Mesodermal cell (in vitro differentiated cells): ENCODE results near the gene GBGT1.

Source experiments
- H3K27ac ChIP-seq: 2 replicates; pipeline ENCODE4 v1.7.0; 2013; ENCODE audit warnings: mild to moderate bottlenecking, low read depth, low read length, moderate library complexity; ENCODE audit not compliant: severe bottlenecking
- H3K36me3 ChIP-seq: 2 replicates; pipeline ENCODE4 v1.7.1; 2013; ENCODE audit warnings: mild to moderate bottlenecking, low read length, moderate library complexity; ENCODE audit not compliant: control insufficient read depth, insufficient read depth
- H3K4me1 ChIP-seq: one replicate; pipeline ENCODE4 v1.7.1; 2013; ENCODE audit warnings: mild to moderate bottlenecking, low read length; ENCODE audit not compliant: insufficient read depth, control insufficient read depth, poor library complexity, severe bottlenecking
- H3K4me3 ChIP-seq: 2 replicates; pipeline ENCODE4 v1.7.0; 2013; ENCODE audit warnings: low read length, control low read depth, mild to moderate bottlenecking; ENCODE audit not compliant: insufficient read depth, poor library complexity, severe bottlenecking; ENCODE audit errors: extremely low read depth
- H3K9me3 ChIP-seq: 2 replicates; pipeline ENCODE4 v1.7.1; 2013; ENCODE audit warnings: mild to moderate bottlenecking, low read length, moderate library complexity; ENCODE audit not compliant: control insufficient read depth
- WGBS, 2 experiments: methylation state at CpG; one replicate each; pipeline ENCODE4 v1.1.5; 2013; ENCODE audit warnings: missing lambda C conversion rate in 2 of 2; ENCODE audit not compliant: insufficient coverage in 2 of 2; 5-methylcytosine and 5-hydroxymethylcytosine counted together

GBGT1 gene

DNA sequence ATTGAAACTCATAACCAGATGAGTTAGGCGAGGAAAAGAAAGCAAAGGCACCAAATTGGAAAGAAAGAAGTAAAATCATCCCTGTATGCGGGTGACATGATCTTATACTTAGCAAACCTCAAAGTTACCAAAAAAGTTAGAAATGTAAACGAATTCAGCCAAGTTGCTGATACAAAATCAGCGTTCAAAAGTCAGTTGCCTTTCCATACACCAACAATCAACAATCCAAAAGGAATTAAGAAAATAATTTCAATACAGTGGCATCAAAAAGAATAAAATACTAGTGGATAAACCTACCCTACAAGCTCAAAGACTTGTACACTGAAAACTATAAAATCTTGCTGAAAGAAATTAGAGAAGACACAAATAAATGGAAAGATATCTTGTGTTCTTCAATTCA, 30.9 kb upstream of the GBGT1 start:
- Histone ChIP-seq H3K9me3 (peaks cover 7% of the 10 kb centered on the region), H3K27ac (no peak overlapping the region), H3K4me3 (no peak overlapping the region), H3K4me1 (no peaks in the 10 kb centered on the region), H3K36me3 (no peaks in the 10 kb centered on the region)
- WGBS, 2 experiments = 64% methylated on average over 2 of the region's 4 CpGs; no CpG with 5 or more reads in 1 of the 2 experiments

GRCh38 chr9:133191989-133192388, 28.3 kb upstream of the GBGT1 start:
- Histone ChIP-seq H3K4me3 (no peak overlapping the region), H3K27ac (no peak overlapping the region), H3K4me1 (no peaks in the 10 kb centered on the region), H3K9me3 (peaks cover 7% of the 10 kb centered on the region), H3K36me3 (no peaks in the 10 kb centered on the region)
- 60 to 66% methylated on average over 1 to 5 of the region's 7 CpGs for WGBS, 2 experiments

GRCh38 chr9:133189826-133190225, 26.1 kb upstream of the GBGT1 start:
- WGBS, 2 experiments = 86 to 92% methylated on average over 8 of the region's 8 CpGs
- Histone ChIP-seq H3K27ac (no peak overlapping the region), H3K9me3 (no peaks in the 10 kb centered on the region), H3K4me3 (no peak overlapping the region), H3K36me3 (no peaks in the 10 kb centered on the region), H3K4me1 (no peaks in the 10 kb centered on the region)

DNA sequence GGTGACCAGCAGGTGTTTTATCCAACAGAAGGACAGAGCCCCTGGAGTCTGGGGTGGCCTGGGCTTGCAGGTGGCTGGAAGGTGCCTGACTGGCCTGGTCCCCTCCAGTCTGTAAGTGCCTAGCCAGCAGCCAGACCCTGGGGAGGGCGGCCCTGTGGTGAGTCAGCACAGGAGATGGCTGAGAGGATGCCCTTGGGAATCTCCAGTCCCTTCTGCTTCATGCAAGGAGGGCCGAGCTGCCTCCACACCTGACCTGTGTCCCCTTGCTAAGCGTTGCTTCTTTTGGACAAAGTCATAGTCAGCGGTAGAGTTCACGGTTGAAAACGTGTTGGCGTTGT, 25.1 kb upstream of the GBGT1 start:
- Histone ChIP-seq H3K4me1 (no peaks in the 10 kb centered on the region), H3K9me3 (no peaks in the 10 kb centered on the region), H3K27ac (no peak overlapping the region), H3K4me3 (no peak overlapping the region), H3K36me3 (no peaks in the 10 kb centered on the region)
- WGBS, 2 experiments = 84 to 89% methylated on average over 7 of the region's 7 CpGs

DNA sequence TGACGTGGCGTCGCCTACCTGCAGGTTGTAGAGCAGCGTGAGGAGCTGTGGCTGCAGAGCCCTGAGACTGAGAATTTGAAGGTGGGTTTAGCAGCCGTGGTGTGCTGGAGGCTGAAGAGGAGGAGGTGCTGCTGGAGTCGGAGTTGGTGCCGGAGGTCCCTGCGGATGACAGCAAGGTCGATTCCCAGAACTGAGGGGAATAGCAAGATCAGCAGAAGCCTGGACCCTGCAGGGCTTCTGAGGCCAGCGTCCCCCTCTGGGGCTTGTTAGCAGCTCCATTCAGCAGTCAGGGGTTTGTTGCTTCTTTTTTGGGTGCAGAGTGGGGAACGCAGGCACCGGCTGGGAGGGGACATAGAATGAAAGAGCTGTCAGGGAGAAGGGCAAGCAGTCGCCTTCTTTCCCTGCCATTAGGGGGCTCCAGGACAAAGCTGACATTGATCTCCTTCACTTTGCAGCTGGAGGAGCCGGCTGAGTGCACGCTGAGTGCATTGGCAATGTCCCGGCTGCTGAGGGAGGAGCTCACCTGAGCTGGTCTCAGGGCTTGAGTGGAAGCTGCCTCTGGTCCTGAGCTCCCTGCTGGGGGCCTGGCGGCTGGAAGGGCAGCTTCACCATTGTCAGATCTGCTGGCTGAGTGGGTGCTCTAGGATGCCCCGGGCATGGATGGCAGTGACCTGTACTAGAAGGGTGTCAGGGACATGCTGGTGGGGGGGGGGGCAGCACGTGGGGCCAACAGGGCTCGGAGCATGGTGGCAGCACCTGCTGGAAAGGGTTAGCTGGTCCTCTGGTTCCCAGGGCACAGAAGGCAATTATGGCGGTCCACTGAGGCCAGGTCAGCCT, 24.5 kb upstream of the GBGT1 start:
- Histone ChIP-seq H3K36me3 (no peaks in the 10 kb centered on the region), H3K27ac (no peak overlapping the region), H3K9me3 (no peaks in the 10 kb centered on the region), H3K4me3 (no peak overlapping the region), H3K4me1 (no peaks in the 10 kb centered on the region)
- WGBS, 2 experiments = 51 to 57% methylated on average over 17 to 20 of the region's 21 CpGs

DNA sequence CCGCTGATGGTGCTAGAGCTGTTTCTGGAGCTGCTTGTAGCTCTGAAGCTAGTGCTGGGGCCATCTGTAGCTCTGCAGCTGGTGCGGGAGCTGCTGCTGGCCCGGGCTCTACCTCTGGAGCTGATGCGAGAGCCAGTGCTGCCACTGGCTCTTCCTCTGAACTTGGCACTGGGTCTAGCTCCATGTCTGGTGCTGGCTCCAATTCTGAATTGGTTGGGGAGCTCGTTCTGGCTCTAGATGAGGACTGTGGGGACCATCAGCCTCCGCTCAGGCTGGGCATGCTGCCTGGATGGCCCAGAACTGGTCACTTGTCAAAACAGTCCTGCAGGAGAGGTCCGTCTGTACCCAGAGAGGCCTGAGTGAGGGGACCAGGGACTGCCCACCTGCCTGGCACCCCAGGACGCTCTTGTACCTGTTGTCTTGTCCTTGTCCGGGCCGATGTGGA, 23.9 kb upstream of the GBGT1 start:
- no peak overlapping the region for H3K27ac ChIP-seq
- H3K4me3 ChIP-seq = no peak overlapping the region
- no peaks in the 10 kb centered on the region for H3K4me1 ChIP-seq
- no peaks in the 10 kb centered on the region for H3K36me3 ChIP-seq
- H3K9me3 ChIP-seq = no peaks in the 10 kb centered on the region
- WGBS, 2 experiments = 85 to 88% methylated on average over 10 of the region's 10 CpGs

GRCh38 chr9:133186736-133187135, 23.0 kb upstream of the GBGT1 start:
- no peaks in the 10 kb centered on the region for H3K4me1 ChIP-seq
- no peak overlapping the region for H3K27ac ChIP-seq
- H3K9me3 ChIP-seq = no peaks in the 10 kb centered on the region
- WGBS, 2 experiments = 20 to 46% methylated on average over 1 to 2 of the region's 6 CpGs
- no peak overlapping the region for H3K4me3 ChIP-seq
- no peaks in the 10 kb centered on the region for H3K36me3 ChIP-seq

GRCh38 chr9:133184971-133185370, 21.3 kb upstream of the GBGT1 start:
- Histone ChIP-seq H3K27ac (no peak overlapping the region), H3K4me1 (no peaks in the 10 kb centered on the region), H3K4me3 (no peak overlapping the region), H3K36me3 (no peaks in the 10 kb centered on the region), H3K9me3 (no peaks in the 10 kb centered on the region)
- no CpG with 5 or more reads among the region's 8 CpGs for WGBS, 2 experiments

- no peaks in the 10 kb centered on the region for H3K9me3 ChIP-seq
- H3K27ac ChIP-seq = no peak overlapping the region
- WGBS, 2 experiments = 75 to 91% methylated on average over 4 to 5 of the region's 5 CpGs
- no peak overlapping the region for H3K4me3 ChIP-seq
- H3K36me3 ChIP-seq = no peaks in the 10 kb centered on the region
- no peaks in the 10 kb centered on the region for H3K4me1 ChIP-seq
These were observed 18.4 kb upstream of the GBGT1 start for GRCh38 chr9:133182151-133182550.

DNA sequence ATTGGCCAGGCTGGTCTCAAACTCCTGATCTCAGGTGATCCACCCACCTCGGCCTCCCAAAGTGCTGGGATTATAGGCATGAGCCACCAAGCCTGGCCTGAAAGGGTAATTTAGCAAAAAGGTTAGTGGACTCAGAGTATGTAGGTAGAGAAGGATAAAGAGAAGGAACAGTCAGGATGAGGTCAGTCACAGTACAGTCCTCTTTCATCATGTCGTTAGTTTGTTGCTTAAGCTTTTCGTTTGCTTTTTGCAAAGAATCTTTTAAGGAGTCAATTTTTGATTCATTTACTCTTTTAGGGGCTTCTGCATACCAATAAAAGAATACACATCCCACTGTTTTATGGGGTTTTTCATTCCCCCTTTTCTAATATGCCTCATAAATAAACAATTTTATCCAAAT, 17.8 kb upstream of the GBGT1 start:
- Histone ChIP-seq H3K36me3 (no peaks in the 10 kb centered on the region), H3K4me1 (no peaks in the 10 kb centered on the region), H3K4me3 (no peak overlapping the region), H3K9me3 (no peaks in the 10 kb centered on the region), H3K27ac (no peak overlapping the region)
- WGBS, 2 experiments = 90% methylated on average over 3 of the region's 3 CpGs; no CpG with 5 or more reads in 1 of the 2 experiments

- 71 to 96% methylated on average over 1 to 4 of the region's 5 CpGs for WGBS, 2 experiments
- Histone ChIP-seq H3K36me3 (no peaks in the 10 kb centered on the region), H3K4me1 (no peaks in the 10 kb centered on the region), H3K9me3 (no peaks in the 10 kb centered on the region), H3K27ac (no peak overlapping the region), H3K4me3 (no peak overlapping the region)
These were observed 17.2 kb upstream of the GBGT1 start for GRCh38 chr9:133180953-133181352.
